Caco-2 (cell line): Measurements from ENCODE around the gene SP8. TPM values are rescaled to one million over a fixed set of nuclear protein-coding genes. Genes with fewer than 3 reads are reported as not detected.
"Not testable (repeated sequence)": the region's sequence is repeated elsewhere in the genome, so short reads cannot be mapped to it uniquely, and the experiment has no call there.

Experiments used
- BruUV-seq: library from RNA; stranded (reverse); fragments of 400-500 nt; replicated peaks from 2 replicates; lab custom pipeline; 2021; lab: Mats Ljungman, UMichigan
- CTCF ChIA-PET: fragments of 300-600 bp; sonication (Branson Sonifier 250); formaldehyde crosslinking; loops from one replicate; lab custom pipeline; 2022; ENCODE audit warnings: antibody characterized with exemption; lab: Charles Lee
- POLR2A ChIA-PET: fragments of 300-600 bp; sonication (Branson Sonifier 250); formaldehyde crosslinking; loops from one replicate; lab custom pipeline; 2022; ENCODE audit warnings: antibody characterized with exemption; lab: Charles Lee
- DNase-seq, 2 experiments: peaks; one replicate each; pipeline versions ENCODE4 v3.0.0 to v3.0.0-alpha.2; 2020 to 2022
- H3K27me3 ChIP-seq: replicated peaks from 2 replicates; pipeline ENCODE4 v1.6.0; 2011; ENCODE audit warnings: low read length; ENCODE audit not compliant: control insufficient read depth, insufficient read depth
- H3K36me3 ChIP-seq: 2 replicates; pipeline ENCODE4 v1.5.1; 2011; ENCODE audit warnings: low read length; ENCODE audit not compliant: control insufficient read depth, insufficient read depth
- H3K4me1 ChIP-seq: fragments of 250-450 bp; sonication (Bioruptor Pico); 2 replicates; pipeline ENCODE4 v1.5.1; 2020; ENCODE audit warnings: mild to moderate bottlenecking
- H3K4me3 ChIP-seq: 2 replicates; pipeline ENCODE4 v1.5.1; 2011; ENCODE audit warnings: low read depth, mild to moderate bottlenecking, control low read depth, low read length
- H3K9me3 ChIP-seq: fragments of 250-450 bp; sonication (Bioruptor Pico); 2 replicates; pipeline ENCODE4 v1.5.1; 2020; ENCODE audit warnings: mild to moderate bottlenecking, moderate library complexity
- H3K27ac Mint-ChIP-seq: one replicate; pipeline ENCODE4 v1.8.0; 2022; ENCODE audit warnings: mixed read lengths; ENCODE audit not compliant: unreplicated experiment
- H3K27me3 Mint-ChIP-seq: one replicate; pipeline ENCODE4 v1.8.0; 2022; ENCODE audit warnings: mixed read lengths; ENCODE audit not compliant: insufficient read depth, unreplicated experiment
- H3K36me3 Mint-ChIP-seq: one replicate; pipeline ENCODE4 v1.8.0; 2022; ENCODE audit warnings: mild to moderate bottlenecking, mixed read lengths; ENCODE audit not compliant: insufficient read depth, unreplicated experiment
- H3K4me1 Mint-ChIP-seq: one replicate; pipeline ENCODE4 v1.8.0; 2022; ENCODE audit warnings: low read depth, mixed read lengths; ENCODE audit not compliant: unreplicated experiment
- H3K4me3 Mint-ChIP-seq: one replicate; pipeline ENCODE4 v1.8.0; 2022; ENCODE audit warnings: mild to moderate bottlenecking, moderate library complexity, mixed read lengths; ENCODE audit not compliant: unreplicated experiment
- H3K9me3 Mint-ChIP-seq: one replicate; pipeline ENCODE4 v1.8.0; 2022; ENCODE audit warnings: mixed read lengths; ENCODE audit not compliant: unreplicated experiment
- intact Hi-C: fragments of 100-400 bp; cut with micrococcal nuclease; formaldehyde crosslinking; loops from one replicate; pipeline ENCODE4 v1.10.0; 2022; ENCODE audit not compliant: unreplicated experiment
- total RNA-seq: library from RNA; stranded (reverse); gene quantifications from 2 replicates; pipeline ENCODE4 v1.2.3, GENCODE V29; 2022
- TF ChIP-seq, protein P1 (sequence below), 2 experiments: fragments of 200-600 bp in 1 of 2; IDR thresholded peaks; 1 replicate in 1 of 2; 2 replicates in 1 of 2; pipeline versions ENCODE4 v1.5.1 to v1.8.0; 2011 to 2022; ENCODE audit warnings: antibody characterized with exemption in 1 of 2, control low read depth in 1 of 2, inconsistent platforms in 1 of 2, low read depth in 1 of 2, low read length in 1 of 2, mild to moderate bottlenecking in 1 of 2, moderate library complexity in 1 of 2; ENCODE audit not compliant: insufficient read depth in 1 of 2, severe bottlenecking in 1 of 2, unreplicated experiment in 1 of 2

SP8 gene
- total RNA-seq, 1 experiment from 2014 or later, result 13.2 TPM

DNA sequence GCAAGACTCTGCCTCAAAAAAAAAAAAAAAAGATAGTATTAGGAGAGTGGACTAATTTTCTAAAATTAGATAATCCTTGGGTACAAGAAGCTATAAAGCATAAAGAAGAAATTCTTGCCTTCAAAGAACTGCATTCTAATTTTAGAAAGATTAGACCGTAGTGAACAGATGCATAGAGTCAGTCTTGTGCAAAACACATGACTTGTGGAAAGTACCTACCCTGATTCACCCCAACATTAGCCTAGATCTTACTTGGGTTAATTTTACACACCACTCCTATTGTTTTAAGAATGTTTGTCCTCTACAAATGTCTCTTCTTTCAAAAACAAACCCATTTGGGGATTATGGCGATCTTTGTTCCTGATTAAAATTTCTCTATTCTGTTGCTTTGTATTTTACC lies 38.9 kb upstream of the SP8 start:
- BruUV-seq, result no TSS peak
- POLR2A ChIA-PET, result no interaction called here
- no peak overlapping the region for H3K4me3 ChIP-seq
- CTCF ChIA-PET, result no interaction called here
- no peaks in the 10 kb centered on the region for H3K9me3 Mint-ChIP-seq
- no peaks in the 10 kb centered on the region for H3K36me3 ChIP-seq
- no peaks in the 10 kb centered on the region for H3K4me1 ChIP-seq
- TF ChIP-seq, protein P1, sequence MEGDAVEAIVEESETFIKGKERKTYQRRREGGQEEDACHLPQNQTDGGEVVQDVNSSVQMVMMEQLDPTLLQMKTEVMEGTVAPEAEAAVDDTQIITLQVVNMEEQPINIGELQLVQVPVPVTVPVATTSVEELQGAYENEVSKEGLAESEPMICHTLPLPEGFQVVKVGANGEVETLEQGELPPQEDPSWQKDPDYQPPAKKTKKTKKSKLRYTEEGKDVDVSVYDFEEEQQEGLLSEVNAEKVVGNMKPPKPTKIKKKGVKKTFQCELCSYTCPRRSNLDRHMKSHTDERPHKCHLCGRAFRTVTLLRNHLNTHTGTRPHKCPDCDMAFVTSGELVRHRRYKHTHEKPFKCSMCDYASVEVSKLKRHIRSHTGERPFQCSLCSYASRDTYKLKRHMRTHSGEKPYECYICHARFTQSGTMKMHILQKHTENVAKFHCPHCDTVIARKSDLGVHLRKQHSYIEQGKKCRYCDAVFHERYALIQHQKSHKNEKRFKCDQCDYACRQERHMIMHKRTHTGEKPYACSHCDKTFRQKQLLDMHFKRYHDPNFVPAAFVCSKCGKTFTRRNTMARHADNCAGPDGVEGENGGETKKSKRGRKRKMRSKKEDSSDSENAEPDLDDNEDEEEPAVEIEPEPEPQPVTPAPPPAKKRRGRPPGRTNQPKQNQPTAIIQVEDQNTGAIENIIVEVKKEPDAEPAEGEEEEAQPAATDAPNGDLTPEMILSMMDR (IDR thresholded peaks at IDR 0.05; ENCODE audit: insufficient read depth in 1 of 2, low read depth in 1 of 2, low read length in 1 of 2, severe bottlenecking in 1 of 2, unreplicated experiment in 1 of 2), result no peak
- no peak overlapping the region for H3K27ac Mint-ChIP-seq
- no peak overlapping the region for H3K4me3 Mint-ChIP-seq
- H3K36me3 Mint-ChIP-seq, result no peaks in the 10 kb centered on the region
- peaks cover 7% of the 10 kb centered on the region for H3K4me1 Mint-ChIP-seq
- no peaks in the 10 kb centered on the region for H3K27me3 ChIP-seq
- intact Hi-C loops, result no loop called here
- H3K27me3 Mint-ChIP-seq, result no peaks in the 10 kb centered on the region
- H3K9me3 ChIP-seq, result no peaks in the 10 kb centered on the region
- DNase-seq, result no peak

DNA sequence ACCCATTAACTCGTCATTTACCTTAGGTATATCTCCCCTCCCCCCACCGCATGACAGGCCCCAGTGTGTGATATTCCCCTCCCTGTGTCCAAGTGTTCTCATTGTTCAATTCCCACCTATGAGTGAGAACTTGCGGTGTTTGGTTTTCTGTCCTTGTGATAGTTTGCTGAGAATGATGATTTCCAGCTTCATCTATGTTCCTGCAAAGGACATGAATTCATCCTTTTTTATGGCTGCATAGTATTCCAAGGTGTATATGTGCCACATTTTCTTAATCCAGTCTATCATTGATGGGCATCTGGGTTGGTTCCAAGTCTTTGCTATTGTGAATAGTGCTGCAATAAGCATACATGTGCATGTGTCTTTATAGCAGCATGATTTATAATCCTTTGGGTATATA lies 34.7 kb upstream of the SP8 start:
- H3K4me3 Mint-ChIP-seq, H3K36me3 Mint-ChIP-seq, H3K4me3 ChIP-seq, intact Hi-C loops, CTCF ChIA-PET, H3K27me3 Mint-ChIP-seq, H3K27me3 ChIP-seq, BruUV-seq, H3K27ac Mint-ChIP-seq, DNase-seq, H3K9me3 ChIP-seq, H3K4me1 Mint-ChIP-seq, POLR2A ChIA-PET, H3K9me3 Mint-ChIP-seq, H3K36me3 ChIP-seq, H3K4me1 ChIP-seq: not testable (repeated sequence)

DNA sequence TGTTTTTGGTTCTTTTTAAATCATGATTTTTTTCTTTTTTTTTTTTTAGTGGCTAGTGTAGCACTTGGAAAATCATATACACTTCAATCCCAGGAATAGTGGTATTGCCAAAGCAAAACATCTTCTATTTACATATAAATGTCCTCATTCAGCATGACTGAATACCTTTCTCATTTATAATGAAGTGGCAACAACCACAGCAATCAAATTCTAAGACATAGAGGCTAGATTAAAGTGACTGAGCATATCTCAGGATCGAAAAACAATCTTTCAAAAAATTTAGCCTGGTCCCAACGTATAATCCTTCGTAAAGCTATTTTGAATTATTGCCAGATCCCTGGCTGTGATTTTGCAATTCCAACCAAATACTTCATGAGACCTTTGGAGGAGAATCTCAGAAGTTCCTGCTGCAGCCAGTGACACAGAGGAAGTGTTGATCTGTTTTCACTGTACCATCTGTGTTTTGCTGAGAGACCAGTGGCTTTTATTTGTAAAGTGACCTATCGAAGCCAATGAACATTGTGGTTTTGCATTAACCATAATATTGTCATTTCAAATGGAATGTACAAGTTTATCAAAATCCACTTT lies 29.8 kb upstream of the SP8 start:
- no peak overlapping the region for H3K4me3 ChIP-seq
- no peaks in the 10 kb centered on the region for H3K27me3 ChIP-seq
- H3K4me1 Mint-ChIP-seq, result no peaks in the 10 kb centered on the region
- TF ChIP-seq, protein P1 (IDR thresholded peaks at IDR 0.05; ENCODE audit: insufficient read depth in 1 of 2, low read depth in 1 of 2, low read length in 1 of 2, severe bottlenecking in 1 of 2, unreplicated experiment in 1 of 2), result no peak
- no peaks in the 10 kb centered on the region for H3K4me1 ChIP-seq
- no peaks in the 10 kb centered on the region for H3K9me3 ChIP-seq
- no peak for DNase-seq
- POLR2A ChIA-PET, result no interaction called here
- no TSS peak for BruUV-seq
- H3K4me3 Mint-ChIP-seq, result no peak overlapping the region
- H3K27ac Mint-ChIP-seq, result no peak overlapping the region
- H3K36me3 ChIP-seq, result no peaks in the 10 kb centered on the region
- no peaks in the 10 kb centered on the region for H3K36me3 Mint-ChIP-seq
- intact Hi-C loops, result no loop called here
- CTCF ChIA-PET, result interaction anchor here (0.7 kb wide), 1 partner anchor 20 kb away, joined by 3 read pairs; no protein-coding TSS in a partner anchor
- no peaks in the 10 kb centered on the region for H3K27me3 Mint-ChIP-seq
- H3K9me3 Mint-ChIP-seq, result no peaks in the 10 kb centered on the region
